NCI-H146 treated with DMSO at 0.1 percent for 48 hours (cell line): ENCODE results near the gene CPXM2.

Experiments
- DNase-seq: peaks from one replicate; lab custom pipeline; 2025; ENCODE audit not compliant: unreplicated experiment; lab: John Stamatoyannopoulos, UW

Gene CPXM2

GRCh38 chr10:123804716-123805115 is 86.9 kb downstream of the CPXM2 start:
- no peak for DNase-seq

DNA sequence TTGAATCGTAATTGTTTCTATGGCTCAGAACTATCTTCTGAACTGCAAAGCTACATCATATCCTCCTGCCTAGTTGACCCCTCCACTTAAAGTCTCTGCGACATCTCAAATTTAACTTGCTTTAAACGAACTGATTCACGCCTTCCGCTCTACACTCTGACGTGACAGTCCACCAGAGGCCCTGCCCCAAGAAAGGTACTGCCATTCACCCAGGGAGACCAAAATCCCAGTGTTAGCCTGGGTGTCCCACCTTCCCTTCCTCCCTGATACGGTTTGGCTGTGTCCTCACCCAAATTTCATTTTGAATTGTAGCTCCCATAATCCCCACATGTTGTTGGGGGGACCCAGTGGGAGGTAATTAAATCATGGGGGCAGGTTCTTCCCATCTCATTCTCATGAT is 90.8 kb downstream of the CPXM2 start:
- DNase-seq = no peak

- DNase-seq = no peak
These were observed 91.3 kb downstream of the CPXM2 start for GRCh38 chr10:123800289-123800688.

DNA sequence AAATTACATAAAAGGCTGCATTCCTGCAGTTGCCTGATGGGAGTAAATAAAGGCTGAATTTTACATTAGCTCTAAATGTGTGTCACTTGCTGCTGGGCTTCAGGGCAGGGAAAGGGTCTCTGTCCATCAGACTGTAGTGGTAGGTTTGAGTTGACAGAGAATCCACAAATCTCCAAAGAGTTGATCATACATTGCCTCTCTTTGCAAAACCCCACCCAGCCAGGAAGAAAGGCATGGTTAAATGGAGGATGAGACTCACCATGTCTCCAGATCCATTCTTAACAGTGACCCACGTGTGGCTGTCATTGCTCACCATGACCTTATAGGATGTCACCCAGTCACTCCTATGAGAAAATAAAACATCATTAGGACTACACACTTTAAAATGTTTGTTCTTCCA is 92.8 kb downstream of the CPXM2 start:
- DNase-seq = no peak

- DNase-seq = no peak
These were observed 93.8 kb downstream of the CPXM2 start for GRCh38 chr10:123797813-123798212.

DNA sequence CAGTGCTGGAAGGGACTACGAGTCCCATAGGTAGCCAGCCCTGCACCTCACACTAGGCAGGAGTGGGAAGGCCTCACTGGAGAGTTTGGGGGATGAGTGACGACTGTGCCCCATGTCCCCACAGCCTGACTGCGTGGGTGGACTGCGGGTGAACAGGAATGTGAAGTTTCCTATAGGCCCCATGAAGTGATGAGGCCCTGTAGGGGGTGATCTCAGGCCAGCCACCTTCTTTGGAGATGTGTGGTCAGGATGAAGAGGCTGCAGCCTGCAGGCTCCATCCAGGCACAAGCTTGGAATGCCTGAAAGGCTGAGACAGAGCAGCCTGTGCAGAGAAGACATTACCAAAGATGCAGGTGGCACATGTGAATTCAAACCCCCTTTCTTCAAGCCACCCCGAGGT is 94.9 kb downstream of the CPXM2 start:
- DNase-seq = no peak

DNA sequence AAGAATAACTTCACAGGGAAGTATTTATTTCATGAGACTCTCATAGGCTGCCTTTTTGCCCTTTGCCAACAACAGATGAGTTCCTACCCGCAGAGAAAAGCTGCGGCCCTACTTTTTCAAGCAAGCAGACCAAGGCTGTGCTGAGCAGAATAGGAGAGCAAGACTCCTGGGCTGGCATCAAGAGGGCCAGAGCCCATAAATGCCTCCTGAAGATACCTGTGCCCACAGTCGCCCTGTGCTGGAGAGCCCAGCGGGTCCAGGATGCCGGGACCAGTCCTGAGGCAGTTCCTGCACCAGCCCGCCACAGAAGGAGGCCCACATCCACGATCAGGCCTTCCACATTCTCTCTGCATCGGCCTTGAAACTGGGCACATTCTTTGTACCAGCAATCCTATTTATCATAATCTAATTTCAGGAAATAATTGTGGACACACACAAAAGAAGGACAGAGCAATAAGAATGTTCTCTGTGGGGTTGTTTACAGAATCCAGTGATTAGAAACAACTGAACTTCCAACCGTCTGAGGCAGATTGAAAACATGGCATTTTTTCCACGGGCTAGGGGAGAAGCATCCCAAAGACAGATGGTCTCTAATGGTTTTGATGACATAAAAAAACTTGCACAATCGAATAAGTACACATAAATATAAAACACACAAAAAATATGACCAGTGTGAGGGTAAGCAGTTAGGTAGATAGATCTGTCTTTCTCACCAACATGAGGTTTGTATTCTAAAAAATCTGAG is 95.6 kb downstream of the CPXM2 start:
- DNase-seq = no peak

GRCh38 chr10:123795196-123795780 is 96.3 kb downstream of the CPXM2 start:
- DNase-seq = no peak

- DNase-seq = no peak
These were observed 99.2 kb downstream of the CPXM2 start for GRCh38 chr10:123792248-123792978.

GRCh38 chr10:123790132-123790885 is 101.3 kb downstream of the CPXM2 start:
- DNase-seq = no peak

DNA sequence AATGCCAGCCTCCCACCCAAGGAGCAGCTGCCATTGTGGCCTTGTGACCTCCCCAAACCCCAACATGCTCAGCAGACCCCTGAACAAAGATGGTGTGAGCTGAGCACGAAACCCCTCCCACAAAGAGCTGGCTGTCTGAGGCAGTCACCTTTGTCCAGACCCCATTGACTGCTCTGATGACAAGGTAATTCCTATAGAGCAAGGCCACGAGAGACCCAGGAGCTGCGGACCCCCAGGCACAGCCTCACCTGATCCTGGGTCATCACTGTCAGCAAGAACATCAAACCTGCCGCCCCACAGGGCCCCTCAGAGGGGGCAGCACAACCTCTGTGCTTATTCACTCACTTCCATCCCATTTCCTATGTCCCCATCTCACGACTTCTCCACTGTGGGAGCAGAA is 102.6 kb downstream of the CPXM2 start:
- DNase-seq = no peak

DNA sequence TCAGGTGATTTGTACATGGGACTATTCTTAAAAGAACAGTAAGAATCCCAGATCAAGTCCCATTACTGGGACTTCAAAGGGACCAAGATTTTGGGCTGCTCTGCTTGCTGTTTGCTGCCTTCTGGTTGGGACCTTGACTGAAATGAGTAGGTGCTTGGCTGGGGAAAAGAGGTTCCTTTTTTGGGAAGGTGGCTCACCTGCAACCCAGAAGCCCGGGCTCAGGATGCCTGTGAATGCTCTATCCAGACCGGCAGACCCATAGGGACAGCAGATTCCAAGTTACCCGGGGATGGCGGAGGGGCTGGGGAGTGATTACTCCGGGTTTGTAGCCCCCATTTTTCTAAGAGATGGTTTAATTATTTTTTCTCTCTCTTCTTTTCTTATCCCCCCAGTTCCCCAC is 104.0 kb downstream of the CPXM2 start:
- no peak for DNase-seq

DNA sequence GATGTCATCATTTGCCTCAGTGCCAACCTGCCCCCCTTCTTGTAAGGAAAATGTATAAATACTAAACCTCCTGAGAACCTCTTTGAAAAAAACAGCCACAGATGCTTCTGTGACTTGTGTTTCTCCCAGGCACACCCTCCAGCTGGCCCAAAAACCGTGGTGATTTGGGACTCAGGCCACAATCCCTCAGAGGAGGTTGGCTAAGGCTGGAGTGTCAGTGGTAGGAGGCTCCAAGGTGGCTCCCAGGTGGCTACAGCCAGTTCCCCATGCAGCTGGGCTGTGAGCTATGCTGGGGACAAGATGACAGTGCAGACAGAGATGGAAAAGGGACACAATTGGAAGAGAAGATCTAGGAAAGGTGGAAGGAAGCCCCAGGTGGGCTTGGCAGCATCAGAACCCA is 104.7 kb downstream of the CPXM2 start:
- DNase-seq = no peak

DNA sequence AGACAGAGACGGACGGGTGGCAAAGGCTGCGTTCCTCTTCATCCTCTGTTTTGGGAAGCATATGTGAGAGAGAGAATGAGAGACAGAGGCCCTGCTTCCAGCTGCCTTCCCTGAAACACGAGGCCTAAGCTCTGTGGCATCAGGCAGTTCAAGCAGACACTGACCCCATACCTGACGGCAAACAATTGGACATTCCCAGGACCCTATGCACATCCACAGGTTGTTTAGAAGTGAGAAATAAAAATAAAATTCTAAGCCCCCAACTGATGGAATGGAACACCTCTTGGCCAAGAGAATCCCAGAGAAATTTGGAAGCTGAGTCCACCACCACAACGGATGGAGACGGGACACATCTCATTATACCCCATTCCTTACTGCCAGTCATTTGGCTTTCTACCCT is 105.3 kb downstream of the CPXM2 start:
- no peak for DNase-seq

GRCh38 chr10:123784646-123785045 is 107.0 kb downstream of the CPXM2 start:
- DNase-seq = no peak

- DNase-seq = no peak
These were observed 107.4 kb downstream of the CPXM2 start for GRCh38 chr10:123784216-123784615.

- no peak for DNase-seq
These were observed 108.3 kb downstream of the CPXM2 start for GRCh38 chr10:123783296-123783695.

DNA sequence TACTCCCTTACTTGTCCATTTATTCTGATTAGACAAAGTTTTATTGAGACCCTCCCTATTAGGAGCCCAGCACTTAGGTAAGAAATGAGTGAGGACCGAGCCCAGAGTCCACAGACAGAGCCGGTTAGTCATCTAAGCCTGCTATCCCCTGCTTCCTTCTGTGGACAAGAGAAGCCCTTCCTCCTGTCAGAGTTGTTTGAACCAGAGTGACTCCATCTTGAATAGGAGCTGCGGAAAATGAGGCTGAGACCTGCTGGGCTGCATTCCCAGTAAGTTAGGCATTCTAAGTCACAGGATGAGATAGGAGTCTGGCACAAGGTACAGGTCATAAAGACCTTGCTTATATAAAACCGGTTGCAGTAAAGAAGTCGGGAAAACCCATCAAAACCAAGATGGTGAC is 109.1 kb downstream of the CPXM2 start:
- no peak for DNase-seq

DNA sequence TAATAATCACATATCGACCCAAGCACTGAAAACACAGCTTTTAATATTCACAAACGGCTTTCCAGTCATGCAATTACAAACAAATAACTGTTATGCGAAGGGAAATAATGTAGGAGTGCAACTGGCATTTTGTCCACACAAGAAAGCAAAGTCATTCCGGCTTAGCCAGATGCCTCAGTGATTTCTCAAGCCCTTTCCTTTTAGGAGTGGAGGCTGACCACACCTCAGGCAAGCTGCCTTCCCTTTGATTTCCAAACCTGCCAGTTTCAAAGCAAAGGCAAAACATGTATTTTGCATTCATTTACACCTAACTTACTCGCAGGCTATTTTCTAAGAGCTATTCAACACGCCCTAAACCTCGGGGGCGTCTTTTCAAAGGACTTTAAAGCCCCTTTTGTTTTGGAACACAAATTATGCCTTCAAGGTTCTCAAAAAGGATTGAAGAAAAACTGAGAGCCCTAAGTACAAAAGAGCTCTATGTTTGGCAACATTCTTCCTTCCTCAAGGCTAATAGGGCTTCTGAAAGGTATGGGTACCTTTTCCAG is 109.6 kb downstream of the CPXM2 start:
- DNase-seq = no peak

DNA sequence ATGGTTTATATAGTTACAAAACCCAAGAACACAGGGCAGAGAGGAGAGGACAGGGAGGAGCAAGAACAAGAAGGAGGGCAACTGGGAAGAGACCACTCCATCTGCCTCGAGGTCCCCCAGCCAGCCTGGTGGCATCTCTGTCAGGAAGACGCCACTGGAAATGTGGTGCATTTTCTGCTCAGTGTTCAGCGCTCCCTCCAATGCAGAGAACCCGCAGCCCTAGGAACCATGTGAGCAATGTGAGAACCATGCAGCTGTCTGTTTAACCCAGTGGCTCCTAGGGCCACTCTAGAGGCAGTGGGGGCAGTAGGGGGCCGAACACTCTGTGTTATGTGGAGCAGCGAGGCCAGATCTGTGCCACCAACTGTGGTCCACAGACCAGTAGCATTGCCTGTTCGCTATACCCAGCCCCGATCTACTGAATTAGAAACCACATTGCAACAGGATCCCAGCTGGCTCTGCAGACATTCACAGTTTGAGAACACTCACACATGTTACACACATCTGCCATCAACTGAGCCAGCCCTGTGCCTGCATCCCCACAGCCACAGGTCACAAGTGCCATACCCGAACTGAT is 110.2 kb downstream of the CPXM2 start:
- no peak for DNase-seq
